Tibial nerve (tissue), 3 donors: Measurements from ENCODE around the gene APOBEC3B.

Experiments used
- CTCF ChIP-seq, 5 experiments: fragments of 200-600 bp in 3 of 5; fragments of 450-650 bp in 2 of 5; sonication (generic) in 3 of 5; IDR thresholded peaks; one replicate each; pipeline ENCODE4 v1.5.1; 2016 to 2019; ENCODE audit warnings: antibody characterized with exemption in 5 of 5, mild to moderate bottlenecking in 3 of 5, moderate library complexity in 2 of 5
- POLR2A ChIP-seq, 2 donors: fragments of 450-650 bp; IDR thresholded peaks; one replicate each; pipeline ENCODE4 v1.6.1; 2017; ENCODE audit warnings: antibody characterized with exemption in 2 of 2, mild to moderate bottlenecking in 2 of 2, moderate library complexity in 2 of 2

GRCh38 chr22:38971791-38972190 is 10.4 kb upstream of the APOBEC3B start:
- no peak for TF ChIP-seq CTCF (IDR thresholded peaks at IDR 0.05)
- no peak for TF ChIP-seq POLR2A (IDR thresholded peaks at IDR 0.05)
